Adrenal gland (tissue), 5 donors: Measurements from ENCODE around the gene CENPC.

Experiments
- CTCF ChIP-seq, 6 experiments: fragments of 450-650 bp in 4 of 6; fragments of 200-600 bp in 2 of 6; sonication (generic) in 1 of 6; IDR thresholded peaks; 1 replicate in 5 of 6; 2 replicates in 1 of 6; pipeline versions ENCODE4 v1.5.1 to v1.8.0; 2016 to 2021; ENCODE audit warnings: antibody characterized with exemption in 6 of 6, mild to moderate bottlenecking in 2 of 6, moderate library complexity in 1 of 6
- POLR2A ChIP-seq, 2 donors: fragments of 450-650 bp; IDR thresholded peaks; one replicate each; pipeline ENCODE4 v1.6.1; 2017; ENCODE audit warnings: antibody characterized with exemption in 2 of 2, mild to moderate bottlenecking in 2 of 2, moderate library complexity in 1 of 2
- donor health status: DM: no; HTN: no; CAD: no.

GRCh38 chr4:67468830-67469229, 76.5 kb downstream of the CENPC start:
- TF ChIP-seq CTCF (IDR thresholded peaks at IDR 0.05) (no peak), POLR2A (IDR thresholded peaks at IDR 0.05) (no peak)
